ENCODE results near the gene A2ML1. TPM values are rescaled to one million over a fixed set of nuclear protein-coding genes. Genes with fewer than 3 reads are reported as not detected.
A peak's percentile ranks its signal among the peaks of the same experiment; 100 is the strongest.
"Not testable (repeated sequence)": the region's sequence is repeated elsewhere in the genome, so short reads cannot be mapped to it uniquely, and the experiment has no call there.

The A2ML1 gene
- total RNA-seq, 1 donor, result not detected

- not testable (repeated sequence) for H3K4me3 ChIP-seq (ENCODE audit: low read length); H3K27me3 ChIP-seq (ENCODE audit: insufficient read depth, low read length); H3K9me3 ChIP-seq (ENCODE audit: low read depth, low read length)
- peaks cover 17% of the 10 kb centered on the region for H3K4me1 ChIP-seq (ENCODE audit: insufficient read depth, low read length)
Measured at GRCh38 chr12:8902703-8903102, 80.3 kb downstream of the A2ML1 start.

DNA sequence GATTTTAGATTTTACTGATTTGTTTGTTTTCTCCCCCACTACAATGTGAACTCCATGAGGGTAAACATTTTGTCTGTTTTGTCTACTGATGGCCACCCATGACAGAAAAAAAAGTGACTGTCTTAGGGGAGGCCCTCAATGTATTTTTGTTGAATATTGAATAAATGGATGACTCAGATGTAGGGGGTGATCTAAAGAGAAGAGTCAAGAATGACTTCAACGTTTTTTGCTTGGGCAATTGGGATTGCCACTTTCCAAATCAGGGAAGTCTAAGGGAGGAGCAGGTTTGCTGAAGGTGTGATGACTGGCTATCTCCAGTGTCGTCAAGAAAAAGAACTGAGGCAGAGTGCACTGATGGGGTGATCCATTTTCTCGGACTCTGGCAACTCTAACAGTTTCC lies 81.2 kb downstream of the A2ML1 start:
- no peak overlapping the region for H3K4me3 ChIP-seq (ENCODE audit: low read length)
- H3K9me3 ChIP-seq (ENCODE audit: low read depth, low read length), result no peaks in the 10 kb centered on the region
- no peaks in the 10 kb centered on the region for H3K27me3 ChIP-seq (ENCODE audit: insufficient read depth, low read length)
- H3K4me1 ChIP-seq (ENCODE audit: insufficient read depth, low read length), result peaks cover 17% of the 10 kb centered on the region

DNA sequence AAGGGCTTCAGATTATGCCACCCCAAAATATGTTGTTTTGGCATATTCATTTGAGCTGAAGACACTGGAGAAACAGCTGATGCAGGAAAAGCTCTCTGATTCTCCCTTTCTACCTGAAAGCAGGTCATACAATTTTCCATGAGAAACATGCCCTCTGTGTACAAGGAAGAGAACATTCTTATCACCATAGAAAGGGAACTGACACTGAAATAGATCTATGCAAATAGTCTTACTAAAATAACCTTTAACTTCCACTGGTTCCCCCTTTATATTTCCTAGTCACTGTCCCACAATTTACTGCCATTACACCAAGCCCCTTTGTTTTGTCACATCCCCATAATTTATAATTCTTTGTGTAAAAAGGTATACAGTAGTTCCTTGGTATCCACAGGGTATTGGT lies 82.2 kb downstream of the A2ML1 start:
- no peaks in the 10 kb centered on the region for H3K27me3 ChIP-seq (ENCODE audit: insufficient read depth, low read length)
- no peak overlapping the region for H3K4me3 ChIP-seq (ENCODE audit: low read length)
- H3K4me1 ChIP-seq (ENCODE audit: insufficient read depth, low read length), result peaks cover 17% of the 10 kb centered on the region
- H3K9me3 ChIP-seq (ENCODE audit: low read depth, low read length), result no peaks in the 10 kb centered on the region

GRCh38 chr12:8905546-8905945 lies 83.1 kb downstream of the A2ML1 start:
- Histone ChIP-seq H3K4me3 (ENCODE audit: low read length) (no peak overlapping the region), H3K4me1 (ENCODE audit: insufficient read depth, low read length) (peaks cover 17% of the 10 kb centered on the region), H3K9me3 (ENCODE audit: low read depth, low read length) (no peaks in the 10 kb centered on the region), H3K27me3 (ENCODE audit: insufficient read depth, low read length) (no peaks in the 10 kb centered on the region)

DNA sequence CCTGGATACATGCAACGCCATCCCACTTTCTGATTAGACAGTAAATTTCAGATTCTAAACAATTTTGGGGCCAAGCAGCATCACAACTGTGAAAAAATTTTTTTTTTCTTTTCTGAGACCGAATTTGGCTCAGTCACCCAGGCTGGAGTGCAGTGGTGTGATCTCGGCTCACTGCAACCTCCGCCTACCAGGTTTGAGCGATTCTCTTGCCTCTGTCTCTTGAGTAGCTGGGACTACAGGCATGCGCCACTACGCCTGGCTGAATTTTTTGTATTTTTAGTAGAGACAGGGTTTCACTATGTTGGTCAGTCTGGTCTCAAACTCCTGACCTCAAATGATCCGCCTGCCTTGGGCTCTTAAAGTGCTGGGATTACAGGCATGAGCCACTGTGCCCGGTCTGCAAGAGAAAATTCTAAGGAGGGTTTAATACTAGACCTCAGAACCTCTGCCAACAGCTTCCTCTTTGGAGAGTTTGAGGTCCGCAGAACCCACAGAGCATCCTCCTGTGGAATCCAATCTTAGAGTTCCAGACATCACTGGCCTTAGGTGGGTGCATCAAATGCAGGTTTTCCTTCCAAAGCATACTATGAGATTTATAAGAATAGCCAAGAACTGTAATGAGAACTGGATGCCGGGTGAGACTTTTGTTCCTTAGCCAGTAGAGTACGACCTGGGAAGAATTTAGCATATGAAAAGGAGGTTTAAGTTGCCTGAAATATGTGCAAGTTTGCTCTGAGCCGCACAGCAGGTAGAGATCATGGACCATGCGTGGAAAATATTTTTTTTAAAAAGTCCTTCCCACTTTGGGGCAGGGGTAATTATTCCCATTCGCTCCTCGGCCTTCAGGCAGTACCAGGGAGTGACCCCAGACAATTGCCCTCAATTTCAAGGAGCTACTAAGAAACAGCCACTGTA lies 84.1 kb downstream of the A2ML1 start:
- Histone ChIP-seq H3K27me3 (ENCODE audit: insufficient read depth, low read length) (no peaks in the 10 kb centered on the region), H3K9me3 (ENCODE audit: low read depth, low read length) (no peaks in the 10 kb centered on the region), H3K4me1 (ENCODE audit: insufficient read depth, low read length) (peaks cover 17% of the 10 kb centered on the region)

DNA sequence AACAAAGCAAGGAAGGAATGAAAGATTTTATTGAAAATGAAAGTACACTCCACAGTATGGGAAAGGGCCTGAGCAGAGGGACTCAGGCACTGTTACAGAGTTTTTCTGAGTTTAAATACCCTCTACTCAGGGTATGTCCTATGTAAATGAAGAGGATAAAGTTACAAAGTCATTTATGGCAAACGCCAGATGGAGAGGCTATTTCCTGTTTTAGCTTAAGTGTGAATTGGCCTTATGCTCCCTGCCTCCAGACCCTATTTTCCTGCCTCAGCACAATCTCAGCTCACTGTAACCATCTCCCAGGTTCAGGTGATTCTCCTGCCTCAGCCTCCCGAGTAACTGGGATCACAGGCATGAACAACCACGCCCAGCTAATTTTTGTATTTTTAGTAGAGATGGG lies 85.1 kb downstream of the A2ML1 start:
- no peak overlapping the region for H3K4me3 ChIP-seq (ENCODE audit: low read length)
- H3K4me1 ChIP-seq (ENCODE audit: insufficient read depth, low read length), result peaks cover 17% of the 10 kb centered on the region
- no peaks in the 10 kb centered on the region for H3K9me3 ChIP-seq (ENCODE audit: low read depth, low read length)
- no peaks in the 10 kb centered on the region for H3K27me3 ChIP-seq (ENCODE audit: insufficient read depth, low read length)

More for the DNA sequence above, 84.1 kb downstream of the A2ML1 start:
- H3K4me3 ChIP-seq (ENCODE audit: low read length), result no peak overlapping the region

DNA sequence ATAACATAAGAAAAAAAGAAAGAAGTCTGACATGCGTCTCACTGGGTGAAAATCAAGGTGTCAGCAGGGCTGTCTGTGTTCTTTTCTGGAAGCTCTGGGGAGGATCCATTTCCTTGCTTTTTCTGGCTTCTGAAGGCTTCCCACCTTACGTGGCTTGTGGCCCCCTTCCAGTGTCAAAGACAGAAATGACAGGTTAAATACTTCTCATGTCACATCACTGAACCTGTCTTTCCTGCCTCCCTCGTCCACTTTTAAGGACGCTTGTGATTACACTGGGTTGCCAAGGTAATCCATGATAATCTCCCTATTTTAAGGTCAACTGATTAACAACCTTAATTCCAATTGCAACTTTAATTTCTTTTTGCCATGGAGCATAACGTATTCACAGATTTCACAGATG lies 87.3 kb downstream of the A2ML1 start:
- Histone ChIP-seq H3K27me3 (ENCODE audit: insufficient read depth, low read length) (no peaks in the 10 kb centered on the region), H3K4me3 (ENCODE audit: low read length) (no peak overlapping the region), H3K4me1 (ENCODE audit: insufficient read depth, low read length) (peaks cover 11% of the 10 kb centered on the region), H3K9me3 (ENCODE audit: low read depth, low read length) (no peaks in the 10 kb centered on the region)

- Histone ChIP-seq H3K4me3 (ENCODE audit: low read length) (no peak overlapping the region), H3K9me3 (ENCODE audit: low read depth, low read length) (no peaks in the 10 kb centered on the region), H3K4me1 (ENCODE audit: insufficient read depth, low read length) (peaks cover 13% of the 10 kb centered on the region), H3K27me3 (ENCODE audit: insufficient read depth, low read length) (no peaks in the 10 kb centered on the region)
Measured at GRCh38 chr12:8911606-8912268, 89.3 kb downstream of the A2ML1 start.

DNA sequence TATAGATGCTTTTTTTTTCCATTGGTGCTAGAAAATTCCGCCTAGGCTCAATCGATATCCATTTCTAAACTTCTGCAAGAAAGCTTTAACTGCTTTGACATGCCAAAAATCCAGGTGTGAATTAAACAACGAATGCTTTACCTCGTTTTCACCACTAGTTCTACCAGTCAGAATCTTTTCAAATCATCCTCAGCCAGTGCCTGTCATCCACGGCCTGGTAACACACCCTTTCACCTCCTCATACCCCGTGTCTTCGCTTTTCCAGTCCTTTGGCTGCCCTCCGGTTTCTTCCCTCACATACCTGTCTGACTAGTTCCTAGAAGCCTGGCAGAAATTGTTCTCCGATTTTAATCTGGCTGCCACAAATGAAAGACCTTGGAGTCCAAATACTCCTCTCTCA lies 90.5 kb downstream of the A2ML1 start:
- Histone ChIP-seq H3K9me3 (ENCODE audit: low read depth, low read length) (no peaks in the 10 kb centered on the region), H3K4me3 (ENCODE audit: low read length) (no peak overlapping the region), H3K27me3 (ENCODE audit: insufficient read depth, low read length) (no peaks in the 10 kb centered on the region), H3K4me1 (ENCODE audit: insufficient read depth, low read length) (peaks cover 13% of the 10 kb centered on the region)

DNA sequence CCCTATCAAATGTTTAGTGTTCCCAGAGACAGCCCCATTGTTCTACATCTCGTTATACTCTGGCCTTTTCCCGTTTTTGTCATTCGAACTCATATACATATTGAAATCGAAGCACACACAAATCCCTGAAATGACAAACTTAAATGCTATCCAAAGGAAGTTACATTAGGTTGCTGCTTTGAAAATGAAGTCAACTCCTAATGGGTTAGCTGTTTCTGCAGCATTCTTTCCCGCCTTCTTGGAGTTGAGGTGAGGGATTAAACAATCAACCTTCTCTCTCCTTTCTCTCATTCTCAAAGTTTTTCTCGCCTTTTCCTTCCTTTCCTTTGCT lies 91.2 kb downstream of the A2ML1 start:
- Histone ChIP-seq H3K4me3 (ENCODE audit: low read length) (no peak overlapping the region), H3K27me3 (ENCODE audit: insufficient read depth, low read length) (no peaks in the 10 kb centered on the region), H3K4me1 (ENCODE audit: insufficient read depth, low read length) (peaks cover 13% of the 10 kb centered on the region), H3K9me3 (ENCODE audit: low read depth, low read length) (no peaks in the 10 kb centered on the region)

GRCh38 chr12:8914033-8914715 lies 91.8 kb downstream of the A2ML1 start, which contains the start of gene PHC1:
Gene PHC1, plus strand, starts transcription at chr12:8914509. Its CDS starts 3,169 bp downstream, at chr12:8917678.
- H3K4me1 ChIP-seq (ENCODE audit: insufficient read depth, low read length), result peaks cover 13% of the 10 kb centered on the region
- H3K4me3 ChIP-seq (ENCODE audit: low read length), result peak within 1 kb of the TSS; percentile 52
- H3K27me3 ChIP-seq (ENCODE audit: insufficient read depth, low read length); H3K9me3 ChIP-seq (ENCODE audit: low read depth, low read length): not testable (repeated sequence)

DNA sequence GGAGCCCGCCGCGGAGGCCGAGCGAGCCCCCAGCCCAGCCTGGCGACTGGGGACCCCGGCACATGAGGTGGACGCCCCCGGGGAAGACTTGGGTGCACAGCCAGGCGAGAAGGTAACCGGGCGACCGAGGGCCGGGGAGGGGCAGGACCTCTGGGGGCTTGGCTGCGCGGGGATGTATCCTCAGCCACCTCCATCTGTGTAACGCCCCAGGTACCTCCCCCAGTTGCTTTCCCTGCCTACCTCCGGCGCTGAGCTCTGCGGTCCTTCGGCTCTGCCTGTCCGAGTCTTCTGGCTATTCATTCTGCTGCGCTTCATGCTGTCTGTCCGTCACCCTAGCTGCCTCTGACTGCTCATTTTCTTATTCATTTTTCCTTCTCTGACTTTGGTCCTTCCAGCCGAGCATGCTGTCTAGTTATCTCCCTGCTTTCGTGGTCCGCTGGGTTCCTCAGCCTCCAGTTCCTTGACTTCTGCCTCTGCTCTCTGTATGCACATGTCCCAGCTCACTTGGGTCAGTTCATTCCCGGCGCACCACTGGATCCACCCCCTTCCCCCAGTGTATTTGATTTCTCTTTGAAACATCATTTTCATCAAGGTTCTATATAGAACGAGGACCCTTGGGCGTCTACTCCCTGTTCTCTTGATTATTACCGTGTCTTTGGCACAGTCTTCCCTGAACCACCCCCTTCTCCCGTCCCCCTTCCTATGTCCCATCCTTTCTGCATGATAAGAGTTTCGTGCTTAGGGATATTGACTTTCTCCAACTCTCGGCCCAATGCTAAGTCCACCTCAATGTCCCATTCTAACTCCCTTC lies 92.5 kb downstream of the A2ML1 start:
- H3K4me3 ChIP-seq (ENCODE audit: low read length), result peak overlapping the region; percentile 52
- peaks cover 13% of the 10 kb centered on the region for H3K4me1 ChIP-seq (ENCODE audit: insufficient read depth, low read length)
- H3K9me3 ChIP-seq (ENCODE audit: low read depth, low read length), result no peaks in the 10 kb centered on the region
- H3K27me3 ChIP-seq (ENCODE audit: insufficient read depth, low read length), result no peaks in the 10 kb centered on the region

GRCh38 chr12:8916154-8916553 lies 93.7 kb downstream of the A2ML1 start:
- Histone ChIP-seq H3K4me3 (ENCODE audit: low read length) (no peak overlapping the region), H3K4me1 (ENCODE audit: insufficient read depth, low read length) (peaks cover 13% of the 10 kb centered on the region), H3K27me3 (ENCODE audit: insufficient read depth, low read length) (no peaks in the 10 kb centered on the region), H3K9me3 (ENCODE audit: low read depth, low read length) (no peaks in the 10 kb centered on the region)

GRCh38 chr12:8917031-8917430 lies 94.6 kb downstream of the A2ML1 start:
- Histone ChIP-seq H3K4me1 (ENCODE audit: insufficient read depth, low read length) (peaks cover 13% of the 10 kb centered on the region), H3K27me3 (ENCODE audit: insufficient read depth, low read length) (no peaks in the 10 kb centered on the region), H3K4me3 (ENCODE audit: low read length) (no peak overlapping the region), H3K9me3 (ENCODE audit: low read depth, low read length) (no peaks in the 10 kb centered on the region)

Measured in mononuclear cell (primary cell).